ENCODE data around the gene SOWAHA.

- TF ChIP-seq CTCF (IDR thresholded peaks at IDR 0.05; ENCODE audit: extremely low read depth in 1 of 2, insufficient read depth in 1 of 2, low read depth in 1 of 2, low read length in 2 of 2) (no peak), POLR2A (IDR thresholded peaks at IDR 0.05; ENCODE audit: low read depth, low read length) (no peak), MAX (IDR thresholded peaks at IDR 0.05; ENCODE audit: insufficient read depth, insufficient read length) (no peak), FOS (IDR thresholded peaks at IDR 0.05; ENCODE audit: borderline replicate concordance, insufficient read depth, low read length) (no peak), POLR2AphosphoS5 (IDR thresholded peaks at IDR 0.05; ENCODE audit: insufficient read depth, low read depth, low read length) (no peak), EZH2 (IDR thresholded peaks at IDR 0.05; ENCODE audit: borderline replicate concordance, low read depth, low read length, severe bottlenecking) (no peak), MYC (IDR thresholded peaks at IDR 0.05; ENCODE audit: low read depth, low read length) (no peak), GATA2 (IDR thresholded peaks at IDR 0.05; ENCODE audit: insufficient read depth, insufficient read length, low read depth, low read length) (no peak)
Observed at GRCh38 chr5:132815454-132815853, 2.4 kb downstream of the SOWAHA start.

Data from endothelial cell of umbilical vein (primary cell).